Measurements from ENCODE around the gene INTS7. TPM values are rescaled to one million over a fixed set of nuclear protein-coding genes. Genes with fewer than 3 reads are reported as not detected.
A peak's percentile ranks its signal among the peaks of the same experiment; 100 is the strongest.

INTS7 gene
- total and polyA plus RNA-seq, 2 experiments from 2014 or later, result 10.9 to 34.0 TPM

GRCh38 chr1:211975152-211975941 lies 60.0 kb downstream of the INTS7 start:
- H3K27me3 Mint-ChIP-seq (ENCODE audit: insufficient read depth, low read depth, poor library complexity), result no peaks in the 10 kb centered on the region
- Histone ChIP-seq H3K9me2 (ENCODE audit: insufficient read depth) (no peaks in the 10 kb centered on the region), H3K4me1 (ENCODE audit: insufficient read depth) (no peaks in the 10 kb centered on the region), H3F3A (replicated peaks; ENCODE audit: low read depth) (no peaks in the 10 kb centered on the region), H3K79me2 (replicated peaks; ENCODE audit: insufficient read depth) (no peaks in the 10 kb centered on the region), H3K36me3 (ENCODE audit: insufficient read depth) (no peaks in the 10 kb centered on the region), H4K20me1 (replicated peaks; ENCODE audit: insufficient read depth) (peaks cover 6% of the 10 kb centered on the region; the same call in 1 of the 2 replicates), H3K4me2 (no peak overlapping the region), H2AFZ (no peak overlapping the region), H3K4me3 (no peak overlapping the region), H3K27ac (ENCODE audit: low read depth) (no peak overlapping the region), H3K27me3 (ENCODE audit: insufficient read depth) (no peaks in the 10 kb centered on the region)
- H3K36me3 Mint-ChIP-seq (ENCODE audit: low read depth), result peaks cover 20% of the 10 kb centered on the region; the same call in 2 of the 3 replicates
- H3K27ac Mint-ChIP-seq, result peak overlapping the region; percentile 58; the same call in 1 of the 2 replicates
- DNase-seq (ENCODE audit: low spot score) (no peak), ATAC-seq (no peak; the same call in 2 of the 3 replicates)
- H3K4me1 Mint-ChIP-seq, result peaks cover 3% of the 10 kb centered on the region; the same call in 1 of the 3 replicates
- no peaks in the 10 kb centered on the region; the same call in 2 of the 3 replicates for H3K9me3 Mint-ChIP-seq
- TF ChIP-seq ZNF114 (CRISPR knock-in tag; IDR thresholded peaks at IDR 0.05), result no peak
- no peak for TF ChIP-seq ZNF462 (CRISPR knock-in tag; IDR thresholded peaks at IDR 0.05)
- no peak for TF ChIP-seq REST (IDR thresholded peaks at IDR 0.05; ENCODE audit: unreplicated experiment)
- TF ChIP-seq EZH2phosphoT487 (IDR thresholded peaks at IDR 0.05; ENCODE audit: unreplicated experiment), result no peak
- TF ChIP-seq JUNB (IDR thresholded peaks at IDR 0.05; ENCODE audit: unreplicated experiment), result no peak
- no peak for TF ChIP-seq POLR2AphosphoS5 (IDR thresholded peaks at IDR 0.05; ENCODE audit: low read depth)
- TF ChIP-seq ZNF331 (CRISPR knock-in tag; IDR thresholded peaks at IDR 0.05; ENCODE audit: low read depth), result no peak
- TF ChIP-seq CTCF (conservative IDR thresholded peaks at IDR 0.05; ENCODE audit: low read depth in 2 of 2), result no peak
- TF ChIP-seq CREB1 (CRISPR knock-in tag; IDR thresholded peaks at IDR 0.05; ENCODE audit: low read depth), result no peak
- no peak for TF ChIP-seq STAT1 (IDR thresholded peaks at IDR 0.05; ENCODE audit: unreplicated experiment)
- TF ChIP-seq EZH2 (IDR thresholded peaks at IDR 0.05; ENCODE audit: low read depth, unreplicated experiment), result no peak
- TF ChIP-seq ETS1 (IDR thresholded peaks at IDR 0.05), result no peak
- TF ChIP-seq NANOG (IDR thresholded peaks at IDR 0.05; ENCODE audit: borderline replicate concordance), result no peak
- no peak overlapping the region for H3K4me3 Mint-ChIP-seq

All from GM23338 (cell line).